ENCODE results near the gene ATRIP.

GRCh38 chr3:48434591-48435222, 11.8 kb upstream of the ATRIP start:
- TF ChIP-seq, protein P1, sequence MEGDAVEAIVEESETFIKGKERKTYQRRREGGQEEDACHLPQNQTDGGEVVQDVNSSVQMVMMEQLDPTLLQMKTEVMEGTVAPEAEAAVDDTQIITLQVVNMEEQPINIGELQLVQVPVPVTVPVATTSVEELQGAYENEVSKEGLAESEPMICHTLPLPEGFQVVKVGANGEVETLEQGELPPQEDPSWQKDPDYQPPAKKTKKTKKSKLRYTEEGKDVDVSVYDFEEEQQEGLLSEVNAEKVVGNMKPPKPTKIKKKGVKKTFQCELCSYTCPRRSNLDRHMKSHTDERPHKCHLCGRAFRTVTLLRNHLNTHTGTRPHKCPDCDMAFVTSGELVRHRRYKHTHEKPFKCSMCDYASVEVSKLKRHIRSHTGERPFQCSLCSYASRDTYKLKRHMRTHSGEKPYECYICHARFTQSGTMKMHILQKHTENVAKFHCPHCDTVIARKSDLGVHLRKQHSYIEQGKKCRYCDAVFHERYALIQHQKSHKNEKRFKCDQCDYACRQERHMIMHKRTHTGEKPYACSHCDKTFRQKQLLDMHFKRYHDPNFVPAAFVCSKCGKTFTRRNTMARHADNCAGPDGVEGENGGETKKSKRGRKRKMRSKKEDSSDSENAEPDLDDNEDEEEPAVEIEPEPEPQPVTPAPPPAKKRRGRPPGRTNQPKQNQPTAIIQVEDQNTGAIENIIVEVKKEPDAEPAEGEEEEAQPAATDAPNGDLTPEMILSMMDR (IDR thresholded peaks at IDR 0.05; ENCODE audit: low read depth, low read length): no peak
- TF ChIP-seq EZH2phosphoT487 (IDR thresholded peaks at IDR 0.05; ENCODE audit: low read depth): no peak

Measured in OCI-LY3 (cell line).